GM12878 (cell line): ENCODE results near the gene ANXA9. TPM values are rescaled to one million over a fixed set of nuclear protein-coding genes. Genes with fewer than 3 reads are reported as not detected.

Experiments
- ATAC-seq: fragments of 200-7000 bp; cut with Tn5 transposase; 3 replicates; pipeline ENCODE4 v1.9.1; 2020; ENCODE audit warnings: mild to moderate bottlenecking, moderate library complexity
- BruUV-seq: library from RNA; stranded (reverse); fragments of 400-500 nt; replicated peaks from 2 replicates; lab custom pipeline; 2021; lab: Mats Ljungman, UMichigan
- CTCF ChIA-PET: fragments of 300-600 bp; sonication (Branson Sonifier 250); formaldehyde crosslinking; extraction: SDS; loops from one replicate; lab custom pipeline; 2021; ENCODE audit warnings: inconsistent platforms; lab: Yijun Ruan, JAX
- POLR2A ChIA-PET: fragments of 350-600 bp; formaldehyde crosslinking; extraction: SDS; loops from one replicate; lab custom pipeline; 2021; ENCODE audit warnings: inconsistent platforms; lab: Charles Lee
- RAD21 ChIA-PET: fragments of 300-600 bp; sonication (Branson Sonifier 250); formaldehyde crosslinking; loops from one replicate; lab custom pipeline; 2023; ENCODE audit warnings: antibody characterized with exemption; ENCODE audit not compliant: unreplicated experiment; lab: Charles Lee
- SMC1A ChIA-PET: fragments of 300-600 bp; sonication (Branson Sonifier 250); formaldehyde crosslinking; loops from one replicate; lab custom pipeline; 2023; ENCODE audit not compliant: unreplicated experiment, uncharacterized antibody; lab: Charles Lee
- DNase-seq: peaks from one replicate; pipeline ENCODE4 v3.0.0-alpha.2; 2011; ENCODE audit warnings: low read depth, low spot score
- FAIRE-seq: peaks from 3 replicates; lab custom pipeline; 2011; peaks lifted over from hg19 to GRCh38; lab: Jason Lieb, UNC
- H2AFZ ChIP-seq: 2 replicates; pipeline ENCODE4 v1.6.0; 2011; ENCODE audit warnings: low read depth, low read length, control low read depth; ENCODE audit not compliant: control insufficient read depth
- H3K27ac ChIP-seq: 2 replicates; pipeline ENCODE4 v1.5.1; 2011; ENCODE audit warnings: control low read depth; ENCODE audit not compliant: control insufficient read depth, insufficient read depth
- H3K27me3 ChIP-seq, 2 experiments: replicated peaks in 1 of 2; 2 replicates each; pipeline versions ENCODE4 v1.6.0 to v1.6.1; 2011; ENCODE audit warnings: low read length in 1 of 2; ENCODE audit not compliant: control insufficient read depth in 2 of 2, insufficient read depth in 2 of 2
- H3K36me3 ChIP-seq, 2 experiments: 2 replicates each; pipeline ENCODE4 v1.5.1; 2011; ENCODE audit warnings: low read length in 1 of 2; ENCODE audit not compliant: control insufficient read depth in 2 of 2, insufficient read depth in 2 of 2
- H3K4me1 ChIP-seq: 2 replicates; pipeline ENCODE4 v1.6.1; 2011; ENCODE audit warnings: mild to moderate bottlenecking, low read length, moderate library complexity, mixed read lengths; ENCODE audit not compliant: control insufficient read depth, insufficient read depth
- H3K4me2 ChIP-seq: 2 replicates; pipeline ENCODE4 v1.6.0; 2011; ENCODE audit warnings: control low read depth; ENCODE audit not compliant: control insufficient read depth, insufficient read depth
- H3K4me3 ChIP-seq: fragments of 200-600 bp; sonication (generic); 2 replicates; pipeline ENCODE4 v1.5.1; 2016
- H3K79me2 ChIP-seq: 2 replicates; pipeline ENCODE4 v1.6.0; 2011; ENCODE audit warnings: low read length; ENCODE audit not compliant: control insufficient read depth, insufficient read depth
- H3K9ac ChIP-seq: 2 replicates; pipeline ENCODE4 v1.8.0; 2011; ENCODE audit warnings: low read length, control low read depth, mixed read lengths; ENCODE audit not compliant: control insufficient read depth, insufficient read depth
- H3K9me3 ChIP-seq: replicated peaks from 3 replicates; pipeline ENCODE4 v1.5.1; 2011; ENCODE audit warnings: mild to moderate bottlenecking, low read length; ENCODE audit not compliant: control insufficient read depth, insufficient read depth
- H4K20me1 ChIP-seq: 2 replicates; pipeline ENCODE4 v1.6.0; 2011; ENCODE audit not compliant: control insufficient read depth, insufficient read depth
- ATF3 ChIP-seq: IDR thresholded peaks from 2 replicates; pipeline ENCODE4 v1.6.1; 2011; ENCODE audit warnings: low read depth, mild to moderate bottlenecking, low read length, moderate library complexity, borderline replicate concordance; ENCODE audit errors: extremely low read depth
- BCL3 ChIP-seq: IDR thresholded peaks from 2 replicates; pipeline ENCODE4 v1.6.1; 2011; ENCODE audit warnings: borderline replicate concordance, low read depth, mild to moderate bottlenecking, moderate library complexity, low read length; ENCODE audit not compliant: insufficient read depth, poor library complexity, severe bottlenecking
- CBFB ChIP-seq: IDR thresholded peaks from 2 replicates; pipeline ENCODE4 v1.6.1; 2016; ENCODE audit warnings: antibody characterized with exemption, low read depth
- DPF2 ChIP-seq: fragments of 450-650 bp; IDR thresholded peaks from 2 replicates; pipeline ENCODE4 v1.6.1; 2017; ENCODE audit warnings: mild to moderate bottlenecking
- POU2F2 ChIP-seq: IDR thresholded peaks from 3 replicates; pipeline ENCODE4 v1.6.1; 2011; ENCODE audit warnings: low read depth, mild to moderate bottlenecking, low read length, borderline replicate concordance
- RAD51 ChIP-seq: fragments of 450-650 bp; IDR thresholded peaks from 2 replicates; pipeline ENCODE4 v1.6.1; 2016; ENCODE audit warnings: moderate library complexity, mild to moderate bottlenecking, inconsistent platforms
- RELA ChIP-seq: fragments of 450-650 bp; IDR thresholded peaks from 2 replicates; pipeline ENCODE4 v1.8.0; 2014; ENCODE audit warnings: borderline replicate concordance; ENCODE audit not compliant: partially characterized antibody
- SKIL ChIP-seq: fragments of 450-650 bp; IDR thresholded peaks from 2 replicates; pipeline ENCODE4 v1.6.1; 2017; ENCODE audit warnings: mild to moderate bottlenecking, low read depth, inconsistent platforms; ENCODE audit not compliant: poor library complexity, severe bottlenecking
- SMC3 ChIP-seq: IDR thresholded peaks from 2 replicates; pipeline ENCODE4 v1.6.1; 2011; ENCODE audit warnings: low read length, improper control_type of control experiment, borderline replicate concordance
- SREBF1 ChIP-seq: IDR thresholded peaks from 2 replicates; pipeline ENCODE4 v1.6.1; 2012; ENCODE audit warnings: mild to moderate bottlenecking, low read length
- ZBTB40 ChIP-seq: fragments of 450-650 bp; IDR thresholded peaks from 2 replicates; pipeline ENCODE4 v1.6.1; 2016; ENCODE audit warnings: mild to moderate bottlenecking, moderate library complexity, borderline replicate concordance
- ZNF24 ChIP-seq: fragments of 450-650 bp; IDR thresholded peaks from 2 replicates; pipeline ENCODE4 v1.6.1; 2017; ENCODE audit warnings: antibody characterized with exemption, mild to moderate bottlenecking
- WGBS: methylation state at CpG from one replicate; pipeline ENCODE4 v1.1.6; 2016; ENCODE audit warnings: low lambda C conversion rate; ENCODE audit not compliant: insufficient replicate concordance, insufficient coverage; ENCODE audit errors: missing lambda C conversion rate; 5-methylcytosine and 5-hydroxymethylcytosine counted together
- in situ Hi-C: fragments of 300-500 bp; cut with MboI; formaldehyde crosslinking; loops from 9 replicates; pipeline ENCODE4 v1.14.3; 2018; ENCODE audit warnings: mixed read lengths
- intact Hi-C: fragments of 100-400 bp; cut with micrococcal nuclease; formaldehyde crosslinking; loops from one replicate; pipeline ENCODE4 v1.14.2; 2022; ENCODE audit not compliant: unreplicated experiment
- polyA plus RNA-seq, 11 experiments: library from polyadenylated mRNA; depleted of rRNA in 4 of 11; unstranded in 6 of 11; stranded (reverse) in 5 of 11; fragments of >200 nt; fragmentation: Nextera tagmentation in 4 of 11; fragmentation: Illumina TruSeq in 1 of 11; extraction: Ambion mirVana in 4 of 11; extraction: Trizol in 1 of 11; gene quantifications; 1 replicate in 1 of 11; 2 replicates in 10 of 11; pipeline versions ENCODE4 v1.2.1 to v1.2.3, GENCODE V29; 2011 to 2016; ENCODE audit warnings: inconsistent platforms in 2 of 11, missing spikeins in 2 of 11, low read depth in 1 of 11
- total RNA-seq, 4 experiments: library from RNA; depleted of rRNA in 3 of 4; stranded (reverse); fragments of >200 nt in 3 of 4; fragmentation: Illumina TruSeq in 1 of 4; extraction: Trizol in 1 of 4; gene quantifications; 2 replicates each; pipeline versions ENCODE4 v1.2.1 to v1.2.3, GENCODE V29; 2013 to 2021

Gene ANXA9
- total and polyA plus RNA-seq, 10 of the 15 experiments (the other 5 are each of a cell fraction or from before 2014, with no cell fraction given), result 0.04 to 0.43 (median 0.18) TPM; not detected in 4

- Histone ChIP-seq H3K27me3 (no peaks in the 10 kb centered on the region), H3K9ac (no peak overlapping the region), H3K27ac (no peak overlapping the region), H3K4me1 (peaks cover 7% of the 10 kb centered on the region; the same call in 1 of the 2 replicates), H4K20me1 (no peaks in the 10 kb centered on the region), H3K4me3 (no peak overlapping the region), H3K36me3 (peaks cover 8 to 12% of the 10 kb centered on the region in 2 experiments), H3K79me2 (peaks cover 39% of the 10 kb centered on the region), H3K4me2 (no peak overlapping the region), H3K9me3 (no peaks in the 10 kb centered on the region), H2AFZ (no peak overlapping the region)
- FAIRE-seq, result no peak
- no peak for ATAC-seq
- DNase-seq, result no peak
- ChIA-PET RAD21 (no interaction called here), CTCF (interaction anchor here (0.6 to 2.4 kb wide), 4 partner anchors 10 to 302 kb away, joined by 3 to 8 read pairs (median 4); no protein-coding TSS in a partner anchor), SMC1A (interaction anchor here (1.2 kb wide), 1 partner anchor 15 kb away, joined by 3 read pairs; no protein-coding TSS in a partner anchor), POLR2A (interaction anchor here (0.6 to 1.1 kb wide), 2 partner anchors 9 to 254 kb away, joined by 3 to 4 read pairs; no protein-coding TSS in a partner anchor)
- no TSS peak for BruUV-seq
- intact Hi-C loops, result loop anchor here (10.0 kb wide), 2 partner anchors 206 to 346 kb away; partner anchors contain the start of genes CTSS and ENSA
- TF ChIP-seq SKIL, result no peak
- no peak for TF ChIP-seq CBFB
- TF ChIP-seq DPF2, result no peak
- TF ChIP-seq BCL3, result no peak
- no peak for TF ChIP-seq ATF3
- no peak for TF ChIP-seq RAD51
- no peak for TF ChIP-seq SREBF1
- no peak for TF ChIP-seq ZNF24
- TF ChIP-seq SMC3, result no peak
- TF ChIP-seq POU2F2, result no peak
- TF ChIP-seq ZBTB40, result no peak
- TF ChIP-seq RELA, result no peak
- WGBS, result 83% methylated on average over 11 of the region's 11 CpGs
- in situ Hi-C loops, result no loop called here
Observed at GRCh38 chr1:150970808-150971582, 11.1 kb upstream of the ANXA9 start.
